Hepatocyte (in vitro differentiated cells): ENCODE measurements around the gene RGS3.

Source experiments
- EZH2 ChIP-seq: fragments of 200-600 bp; sonication (generic); IDR thresholded peaks from 2 replicates; pipeline ENCODE4 v1.6.1; 2016; ENCODE audit warnings: antibody characterized with exemption, mild to moderate bottlenecking, borderline replicate concordance
- EZH2phosphoT487 ChIP-seq: fragments of 200-600 bp; sonication (generic); IDR thresholded peaks from one replicate; pipeline ENCODE4 v1.6.1; 2018; ENCODE audit warnings: antibody characterized with exemption, mild to moderate bottlenecking, low read depth, moderate library complexity; ENCODE audit not compliant: unreplicated experiment, severe bottlenecking
- TF ChIP-seq, protein P1 (sequence below): fragments of 200-600 bp; sonication (generic); IDR thresholded peaks from 2 replicates; pipeline ENCODE4 v1.5.1; 2016; ENCODE audit warnings: antibody characterized with exemption, mild to moderate bottlenecking; ENCODE audit not compliant: poor library complexity

DNA sequence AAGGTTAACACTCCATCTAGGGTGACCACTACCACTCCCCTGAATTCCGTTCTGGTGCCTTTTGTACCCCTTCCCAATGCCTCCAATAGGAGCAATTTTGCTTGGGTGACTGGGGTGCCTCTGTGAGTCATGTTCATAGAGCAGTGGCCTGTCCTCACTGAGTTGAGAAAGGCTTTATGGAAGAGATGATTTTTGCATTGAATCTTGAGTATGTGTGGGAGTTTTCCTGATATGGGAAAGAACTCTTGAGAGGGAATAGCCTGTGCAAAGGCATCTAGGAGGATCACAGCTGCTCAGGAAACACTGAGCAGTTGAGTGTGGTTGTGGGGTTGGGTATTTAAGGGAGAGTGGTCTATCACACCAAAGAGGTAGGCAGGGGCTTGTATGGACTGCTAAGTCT lies 36.8 kb upstream of the RGS3 start:
- TF ChIP-seq, protein P1, sequence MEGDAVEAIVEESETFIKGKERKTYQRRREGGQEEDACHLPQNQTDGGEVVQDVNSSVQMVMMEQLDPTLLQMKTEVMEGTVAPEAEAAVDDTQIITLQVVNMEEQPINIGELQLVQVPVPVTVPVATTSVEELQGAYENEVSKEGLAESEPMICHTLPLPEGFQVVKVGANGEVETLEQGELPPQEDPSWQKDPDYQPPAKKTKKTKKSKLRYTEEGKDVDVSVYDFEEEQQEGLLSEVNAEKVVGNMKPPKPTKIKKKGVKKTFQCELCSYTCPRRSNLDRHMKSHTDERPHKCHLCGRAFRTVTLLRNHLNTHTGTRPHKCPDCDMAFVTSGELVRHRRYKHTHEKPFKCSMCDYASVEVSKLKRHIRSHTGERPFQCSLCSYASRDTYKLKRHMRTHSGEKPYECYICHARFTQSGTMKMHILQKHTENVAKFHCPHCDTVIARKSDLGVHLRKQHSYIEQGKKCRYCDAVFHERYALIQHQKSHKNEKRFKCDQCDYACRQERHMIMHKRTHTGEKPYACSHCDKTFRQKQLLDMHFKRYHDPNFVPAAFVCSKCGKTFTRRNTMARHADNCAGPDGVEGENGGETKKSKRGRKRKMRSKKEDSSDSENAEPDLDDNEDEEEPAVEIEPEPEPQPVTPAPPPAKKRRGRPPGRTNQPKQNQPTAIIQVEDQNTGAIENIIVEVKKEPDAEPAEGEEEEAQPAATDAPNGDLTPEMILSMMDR = no peak
- TF ChIP-seq EZH2phosphoT487 (no peak), EZH2 (no peak)
